Mucosa of rectum (tissue), 2 donors: ENCODE data around the gene B4GALT5.
"Not testable (repeated sequence)": the region's sequence is repeated elsewhere in the genome, so short reads cannot be mapped to it uniquely, and the experiment has no call there.

Source experiments
- H3K27ac ChIP-seq, 2 donors: one replicate each; pipeline ENCODE4 v1.7.0; 2013; ENCODE audit warnings: inconsistent platforms in 2 of 2, low read depth in 2 of 2, low read length in 2 of 2
- H3K27me3 ChIP-seq, 2 donors: one replicate each; pipeline ENCODE4 v1.7.0; 2013; ENCODE audit warnings: low read length in 2 of 2; ENCODE audit not compliant: control insufficient read depth in 2 of 2, insufficient read depth in 2 of 2
- H3K36me3 ChIP-seq, 2 donors: one replicate each; pipeline ENCODE4 v1.7.0; 2013; ENCODE audit warnings: low read length in 2 of 2; ENCODE audit not compliant: control insufficient read depth in 2 of 2, insufficient read depth in 2 of 2
- H3K4me1 ChIP-seq, 2 donors: one replicate each; pipeline ENCODE4 v1.7.0; 2013; ENCODE audit warnings: low read length in 2 of 2, mild to moderate bottlenecking in 1 of 2; ENCODE audit not compliant: control insufficient read depth in 2 of 2, insufficient read depth in 2 of 2
- H3K4me3 ChIP-seq, 2 donors: one replicate each; pipeline ENCODE4 v1.7.0; 2013; ENCODE audit warnings: low read length in 2 of 2
- H3K9ac ChIP-seq, 2 donors: one replicate each; pipeline ENCODE4 v1.7.0; 2013; ENCODE audit warnings: low read length in 2 of 2, low read depth in 1 of 2, mild to moderate bottlenecking in 1 of 2
- H3K9me3 ChIP-seq, 2 donors: one replicate each; pipeline ENCODE4 v1.7.0; 2013; ENCODE audit warnings: low read length in 2 of 2; ENCODE audit not compliant: control insufficient read depth in 2 of 2
- donor health status: healthy.
- donor health status: Normal muscosa, but diverticular disease.

Gene B4GALT5

DNA sequence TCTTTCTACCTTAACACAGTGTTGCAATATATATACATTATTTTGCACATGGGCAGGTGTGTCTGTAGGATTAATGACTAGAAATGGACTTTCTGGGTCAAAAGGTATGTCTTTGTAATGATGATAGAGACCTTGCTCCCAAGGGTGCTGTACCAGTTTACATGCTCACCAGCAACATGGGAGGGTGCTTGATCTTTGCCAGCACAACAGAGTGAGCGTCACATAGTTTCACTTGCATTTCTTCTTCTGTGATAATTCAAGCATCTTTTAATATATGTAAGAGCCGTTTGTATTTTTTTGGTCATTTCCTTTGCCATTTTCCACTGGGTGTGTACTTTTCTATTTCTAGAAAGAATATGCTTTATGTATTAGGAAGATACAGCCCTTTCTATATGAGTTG is 23.6 kb upstream of the B4GALT5 start:
- Histone ChIP-seq H3K9me3 (no peaks in the 10 kb centered on the region), H3K36me3 (no peaks in the 10 kb centered on the region), H3K4me1 (no peaks in the 10 kb centered on the region), H3K27ac (no peak overlapping the region), H3K27me3 (no peaks in the 10 kb centered on the region), H3K9ac (no peak overlapping the region), H3K4me3 (no peak overlapping the region)

GRCh38 chr20:49729780-49730179 is 16.1 kb upstream of the B4GALT5 start:
- peaks cover 0 to under 1% of the 10 kb centered on the region in 2 donors for H3K4me1 ChIP-seq
- no peaks in the 10 kb centered on the region for H3K27me3 ChIP-seq
- no peaks in the 10 kb centered on the region for H3K9me3 ChIP-seq

GRCh38 chr20:49727894-49728885 is 14.5 kb upstream of the B4GALT5 start:
- peaks cover 0 to 4% of the 10 kb centered on the region in 2 donors for H3K4me1 ChIP-seq
- no peaks in the 10 kb centered on the region for H3K36me3 ChIP-seq
- no peaks in the 10 kb centered on the region for H3K27me3 ChIP-seq
- no peak overlapping the region for H3K9ac ChIP-seq
- no peak overlapping the region for H3K27ac ChIP-seq
- H3K9me3 ChIP-seq = no peaks in the 10 kb centered on the region
- no peak overlapping the region for H3K4me3 ChIP-seq

More at GRCh38 chr20:49729780-49730179, 16.1 kb upstream of the B4GALT5 start:
- Histone ChIP-seq H3K9ac (no peak overlapping the region), H3K27ac (no peak overlapping the region), H3K36me3 (no peaks in the 10 kb centered on the region), H3K4me3 (no peak overlapping the region)

DNA sequence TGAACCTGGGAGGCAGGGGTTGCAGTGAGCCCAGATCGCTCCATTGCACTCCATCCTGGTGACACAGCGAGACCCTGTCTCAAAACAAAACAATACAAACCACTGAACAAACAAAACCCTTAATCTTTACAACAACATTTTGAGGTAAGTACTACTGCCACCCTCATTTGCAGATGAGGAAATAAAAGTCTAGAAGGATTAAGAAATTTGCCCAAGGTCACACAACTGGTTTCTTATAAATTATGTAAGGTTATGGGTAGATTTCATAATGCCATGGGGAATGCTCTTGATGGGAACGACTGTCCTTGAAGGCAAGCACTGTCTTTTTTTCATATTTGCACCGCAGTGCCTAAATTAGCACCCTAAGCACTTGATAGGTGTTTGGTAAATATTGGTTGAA is 13.8 kb upstream of the B4GALT5 start:
- H3K27me3 ChIP-seq = no peaks in the 10 kb centered on the region
- H3K9me3 ChIP-seq = no peaks in the 10 kb centered on the region
- H3K27ac ChIP-seq = no peak overlapping the region
- peaks cover 0 to 4% of the 10 kb centered on the region in 2 donors for H3K4me1 ChIP-seq
- no peak overlapping the region for H3K4me3 ChIP-seq
- no peak overlapping the region for H3K9ac ChIP-seq
- no peaks in the 10 kb centered on the region for H3K36me3 ChIP-seq

DNA sequence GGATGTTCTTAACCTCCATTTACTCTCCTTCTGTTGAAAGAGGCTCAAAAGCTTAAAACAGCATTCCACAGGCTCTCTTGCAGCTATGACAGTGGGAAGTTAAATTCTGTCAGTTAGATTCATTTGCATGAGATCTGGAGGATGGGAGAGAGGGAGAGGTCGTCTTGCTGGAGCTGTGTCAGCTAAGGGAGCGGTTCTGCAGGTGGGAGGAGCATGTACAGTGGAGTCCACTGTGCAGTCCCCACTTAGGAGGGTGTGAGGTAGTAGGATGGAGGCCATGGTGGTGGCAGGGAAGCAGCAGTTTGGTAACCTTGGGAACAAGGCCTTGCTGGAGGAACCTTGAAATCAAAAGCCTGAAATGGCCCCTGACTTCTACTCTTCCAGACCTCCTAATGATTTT is 12.0 kb upstream of the B4GALT5 start:
- no peaks in the 10 kb centered on the region for H3K36me3 ChIP-seq
- no peak overlapping the region for H3K27ac ChIP-seq
- peaks cover 0 to 4% of the 10 kb centered on the region in 2 donors for H3K4me1 ChIP-seq
- no peaks in the 10 kb centered on the region for H3K27me3 ChIP-seq
- no peak overlapping the region for H3K9ac ChIP-seq
- H3K4me3 ChIP-seq = no peak overlapping the region
- H3K9me3 ChIP-seq = no peaks in the 10 kb centered on the region

DNA sequence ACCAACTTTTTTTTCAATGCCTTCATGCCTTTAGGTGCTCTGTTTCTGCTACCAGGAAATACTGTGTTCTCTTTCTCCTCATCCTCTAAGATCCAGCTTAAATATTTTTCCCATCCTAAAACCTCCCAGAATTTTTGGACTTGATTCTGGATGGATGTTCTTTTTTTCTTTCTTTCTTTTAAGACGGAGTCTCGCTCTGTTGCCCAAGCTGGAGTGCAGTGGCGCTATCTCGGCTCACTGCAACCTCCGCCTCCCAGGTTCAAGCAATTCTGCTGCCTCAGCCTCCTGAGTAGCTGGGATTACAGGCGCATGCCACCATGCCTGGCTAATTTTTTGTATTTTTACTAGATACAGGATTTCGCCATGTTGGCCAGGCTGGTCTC is 11.5 kb upstream of the B4GALT5 start:
- not testable (repeated sequence) for H3K9ac ChIP-seq, H3K9me3 ChIP-seq, H3K4me3 ChIP-seq, H3K4me1 ChIP-seq, H3K27ac ChIP-seq, H3K36me3 ChIP-seq, H3K27me3 ChIP-seq

DNA sequence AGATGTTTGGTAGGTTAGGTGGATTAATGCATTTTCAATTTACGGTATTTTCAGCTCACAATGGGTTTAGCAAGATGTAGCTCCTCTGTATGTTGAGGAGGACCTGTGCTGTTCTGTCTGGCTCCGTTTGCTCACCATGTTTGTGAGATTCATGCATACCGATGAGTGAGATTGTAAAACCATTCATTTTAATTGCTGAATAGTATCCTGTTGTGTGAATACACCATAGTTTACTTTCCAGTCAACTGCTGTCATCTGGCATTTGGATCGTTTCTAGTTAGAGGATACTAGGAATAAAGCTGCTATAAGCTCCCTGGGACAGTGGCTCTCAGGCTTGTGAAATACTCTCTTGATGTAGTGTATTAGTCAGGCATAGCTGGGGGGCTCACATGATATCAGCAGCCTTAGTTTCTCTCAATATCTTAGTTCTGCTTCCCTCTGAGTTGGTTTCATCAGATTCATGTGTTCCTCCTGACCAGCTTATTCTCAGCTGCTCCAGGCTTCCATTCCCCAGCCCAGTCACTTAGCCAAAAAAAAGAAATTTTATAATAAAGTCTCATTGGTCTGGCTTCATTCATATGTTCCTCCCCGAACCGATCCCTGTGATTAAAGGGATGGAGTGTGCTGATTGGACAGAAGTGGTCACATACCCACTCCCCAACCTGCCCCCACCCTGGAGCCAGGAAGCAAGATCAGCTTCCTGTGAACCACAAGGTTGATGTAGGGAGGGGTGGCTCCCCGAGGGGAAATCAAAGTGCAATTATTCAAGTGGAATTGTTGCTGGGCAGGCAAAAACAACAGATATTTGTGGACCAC is 10.9 kb upstream of the B4GALT5 start:
- H3K27ac ChIP-seq = peak overlapping the region in 1 of 2 donors; percentile 40
- no peak overlapping the region for H3K4me3 ChIP-seq
- H3K36me3 ChIP-seq = no peaks in the 10 kb centered on the region
- no peak overlapping the region for H3K9ac ChIP-seq
- H3K9me3 ChIP-seq = no peaks in the 10 kb centered on the region
- no peaks in the 10 kb centered on the region for H3K27me3 ChIP-seq
- H3K4me1 ChIP-seq = peaks cover 0 to 4% of the 10 kb centered on the region in 2 donors

DNA sequence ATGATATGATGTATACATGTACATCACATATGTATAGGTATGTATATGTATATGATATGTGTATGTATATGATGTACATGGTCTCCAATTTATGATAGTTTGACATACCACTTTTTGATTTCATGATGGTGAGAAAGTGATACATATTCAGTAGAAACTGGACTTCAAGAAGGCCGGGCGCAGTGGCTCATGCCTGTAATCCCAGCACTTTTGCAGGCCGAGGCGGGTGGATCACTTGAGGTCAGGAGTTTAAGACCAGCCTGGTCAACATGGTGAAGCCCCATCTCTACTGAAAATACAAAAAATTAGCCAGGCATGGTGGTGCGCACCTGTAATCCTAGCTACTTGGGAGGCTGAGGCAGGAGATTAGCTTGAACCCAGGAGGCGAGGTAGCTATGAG is 10.1 kb upstream of the B4GALT5 start:
- not testable (repeated sequence) for H3K27ac ChIP-seq, H3K4me1 ChIP-seq, H3K27me3 ChIP-seq

GRCh38 chr20:49721326-49721725 is 7.6 kb upstream of the B4GALT5 start:
- H3K9ac ChIP-seq, H3K4me3 ChIP-seq, H3K36me3 ChIP-seq, H3K27me3 ChIP-seq, H3K9me3 ChIP-seq, H3K27ac ChIP-seq, H3K4me1 ChIP-seq: not testable (repeated sequence)

More for the DNA sequence above, 10.1 kb upstream of the B4GALT5 start:
- H3K36me3 ChIP-seq, H3K9ac ChIP-seq, H3K9me3 ChIP-seq, H3K4me3 ChIP-seq: not testable (repeated sequence)

GRCh38 chr20:49715466-49715865 is 1.8 kb upstream of the B4GALT5 start:
- H3K27ac ChIP-seq = no peak overlapping the region
- no peaks in the 10 kb centered on the region for H3K36me3 ChIP-seq
- peaks cover 12 to 15% of the 10 kb centered on the region in 2 donors for H3K4me1 ChIP-seq
- no peaks in the 10 kb centered on the region for H3K9me3 ChIP-seq
- H3K9ac ChIP-seq = no peak overlapping the region
- no peaks in the 10 kb centered on the region for H3K27me3 ChIP-seq
- no peak overlapping the region for H3K4me3 ChIP-seq
